Osteocyte (in vitro differentiated cells): ENCODE data around the gene UGT3A2. TPM values are rescaled to one million over a fixed set of nuclear protein-coding genes. Genes with fewer than 3 reads are reported as not detected.

ENCODE experiments used
- DNase-seq: peaks from one replicate; pipeline ENCODE4 v3.0.0; 2021; ENCODE audit warnings: mixed read lengths; ENCODE audit not compliant: unreplicated experiment; ENCODE audit errors: extremely low spot score
- H3K27ac Mint-ChIP-seq: one replicate; pipeline ENCODE4 v1.8.0; 2021; ENCODE audit warnings: mild to moderate bottlenecking, mixed read lengths; ENCODE audit not compliant: unreplicated experiment
- H3K27me3 Mint-ChIP-seq: one replicate; pipeline ENCODE4 v1.8.0; 2021; ENCODE audit warnings: mixed read lengths; ENCODE audit not compliant: unreplicated experiment
- H3K36me3 Mint-ChIP-seq: one replicate; pipeline ENCODE4 v1.8.0; 2021; ENCODE audit warnings: mixed read lengths; ENCODE audit not compliant: unreplicated experiment
- H3K4me1 Mint-ChIP-seq: one replicate; pipeline ENCODE4 v1.8.0; 2021; ENCODE audit warnings: mixed read lengths; ENCODE audit not compliant: unreplicated experiment
- H3K4me3 Mint-ChIP-seq: one replicate; pipeline ENCODE4 v1.8.0; 2021; ENCODE audit warnings: mild to moderate bottlenecking, moderate library complexity, mixed read lengths; ENCODE audit not compliant: unreplicated experiment
- H3K9me3 Mint-ChIP-seq: one replicate; pipeline ENCODE4 v1.8.0; 2021; ENCODE audit warnings: mixed read lengths; ENCODE audit not compliant: unreplicated experiment
- total RNA-seq: library from RNA; stranded (reverse); gene quantifications from 2 replicates; pipeline ENCODE4 v1.2.1, GENCODE V29; 2021
- TF ChIP-seq, protein P1 (sequence below): fragments of 200-600 bp; sonication (generic); IDR thresholded peaks from 2 replicates; pipeline ENCODE4 v1.5.0; 2021; ENCODE audit warnings: antibody characterized with exemption, mild to moderate bottlenecking, moderate library complexity

The UGT3A2 gene
- total RNA-seq, 1 donor from 2014 or later = not detected

DNA sequence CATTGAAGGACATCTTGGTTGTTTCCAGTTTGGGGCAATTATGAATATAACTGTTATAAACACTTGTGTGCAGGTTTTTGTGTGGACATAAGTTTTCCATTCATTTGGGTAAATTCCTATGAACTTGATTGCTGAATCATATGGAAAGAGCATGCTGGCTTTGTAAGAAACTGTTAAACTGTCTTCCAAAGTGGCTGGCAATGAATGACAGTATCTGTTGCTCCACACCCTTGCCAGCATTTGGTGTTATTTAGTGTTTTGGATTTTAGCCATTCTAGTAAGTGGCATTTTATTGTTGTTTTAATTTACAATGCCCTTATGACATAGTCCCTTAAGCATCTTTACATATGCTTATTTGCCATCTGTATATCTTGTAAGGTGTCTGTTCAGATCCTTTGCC is 29.8 kb upstream of the UGT3A2 start:
- Mint-ChIP-seq H3K4me3 (no peak overlapping the region), H3K9me3 (peaks cover 11% of the 10 kb centered on the region), H3K27me3 (peaks cover 4% of the 10 kb centered on the region), H3K36me3 (peaks cover 4% of the 10 kb centered on the region), H3K27ac (no peak overlapping the region), H3K4me1 (no peaks in the 10 kb centered on the region)
- TF ChIP-seq, protein P1, sequence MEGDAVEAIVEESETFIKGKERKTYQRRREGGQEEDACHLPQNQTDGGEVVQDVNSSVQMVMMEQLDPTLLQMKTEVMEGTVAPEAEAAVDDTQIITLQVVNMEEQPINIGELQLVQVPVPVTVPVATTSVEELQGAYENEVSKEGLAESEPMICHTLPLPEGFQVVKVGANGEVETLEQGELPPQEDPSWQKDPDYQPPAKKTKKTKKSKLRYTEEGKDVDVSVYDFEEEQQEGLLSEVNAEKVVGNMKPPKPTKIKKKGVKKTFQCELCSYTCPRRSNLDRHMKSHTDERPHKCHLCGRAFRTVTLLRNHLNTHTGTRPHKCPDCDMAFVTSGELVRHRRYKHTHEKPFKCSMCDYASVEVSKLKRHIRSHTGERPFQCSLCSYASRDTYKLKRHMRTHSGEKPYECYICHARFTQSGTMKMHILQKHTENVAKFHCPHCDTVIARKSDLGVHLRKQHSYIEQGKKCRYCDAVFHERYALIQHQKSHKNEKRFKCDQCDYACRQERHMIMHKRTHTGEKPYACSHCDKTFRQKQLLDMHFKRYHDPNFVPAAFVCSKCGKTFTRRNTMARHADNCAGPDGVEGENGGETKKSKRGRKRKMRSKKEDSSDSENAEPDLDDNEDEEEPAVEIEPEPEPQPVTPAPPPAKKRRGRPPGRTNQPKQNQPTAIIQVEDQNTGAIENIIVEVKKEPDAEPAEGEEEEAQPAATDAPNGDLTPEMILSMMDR = no peak
- no peak for DNase-seq

DNA sequence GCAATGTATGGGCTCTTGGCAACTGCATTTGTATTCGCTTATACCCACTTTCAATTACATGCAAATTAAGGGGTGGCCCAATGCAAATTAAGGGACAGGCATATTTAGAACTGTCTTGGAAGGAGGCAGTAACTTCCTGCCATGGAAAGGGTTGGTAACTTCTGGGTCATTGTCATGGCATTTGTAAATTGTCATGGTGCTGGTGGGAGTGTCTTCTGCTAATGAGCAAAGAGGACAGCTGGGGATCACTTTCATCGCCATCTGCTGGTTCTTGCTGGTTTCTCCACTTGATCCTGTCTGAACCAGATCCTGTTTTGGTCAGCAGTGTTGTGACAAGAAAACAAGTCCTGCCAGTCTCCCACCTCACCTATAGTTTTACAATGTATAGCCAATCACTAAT is 23.3 kb upstream of the UGT3A2 start:
- H3K4me1 Mint-ChIP-seq = no peaks in the 10 kb centered on the region
- H3K4me3 Mint-ChIP-seq = no peak overlapping the region
- H3K27me3 Mint-ChIP-seq = peaks cover 28% of the 10 kb centered on the region
- peaks cover 22% of the 10 kb centered on the region for H3K9me3 Mint-ChIP-seq
- TF ChIP-seq, protein P1 = peak; percentile 30
- H3K27ac Mint-ChIP-seq = no peak overlapping the region
- no peaks in the 10 kb centered on the region for H3K36me3 Mint-ChIP-seq
- DNase-seq = no peak

- Mint-ChIP-seq H3K27me3 (peaks cover 50% of the 10 kb centered on the region), H3K27ac (no peak overlapping the region), H3K36me3 (no peaks in the 10 kb centered on the region), H3K4me3 (no peak overlapping the region), H3K9me3 (no peaks in the 10 kb centered on the region), H3K4me1 (no peaks in the 10 kb centered on the region)
- no peak for DNase-seq
- TF ChIP-seq, protein P1 = peak; percentile 73
These were observed 12.6 kb upstream of the UGT3A2 start for GRCh38 chr5:36079200-36079781.

DNA sequence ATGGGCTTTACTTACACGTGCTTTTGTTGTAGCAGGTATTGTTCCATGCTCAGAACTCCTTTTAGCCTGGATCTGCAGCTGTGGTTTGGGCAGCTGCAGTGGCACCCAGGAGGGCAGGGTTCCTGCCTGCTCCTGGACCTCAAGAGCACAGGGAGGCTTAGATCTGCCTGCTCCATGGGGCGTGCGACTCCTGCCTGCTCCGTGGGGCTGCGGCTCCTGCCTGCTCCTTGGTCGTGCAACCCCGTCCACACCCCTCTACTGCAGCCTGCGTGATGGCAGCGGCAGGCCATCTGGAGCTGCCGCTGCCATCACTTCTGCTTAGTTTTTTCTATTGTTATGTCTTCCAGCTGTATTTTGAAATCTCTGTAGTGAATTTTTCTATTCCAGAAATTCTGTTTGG is 11.7 kb upstream of the UGT3A2 start:
- no peak for DNase-seq
- H3K4me1 Mint-ChIP-seq = no peaks in the 10 kb centered on the region
- H3K9me3 Mint-ChIP-seq = no peaks in the 10 kb centered on the region
- TF ChIP-seq, protein P1 = no peak
- no peaks in the 10 kb centered on the region for H3K36me3 Mint-ChIP-seq
- no peak overlapping the region for H3K27ac Mint-ChIP-seq
- peaks cover 47% of the 10 kb centered on the region for H3K27me3 Mint-ChIP-seq
- no peak overlapping the region for H3K4me3 Mint-ChIP-seq

GRCh38 chr5:36073595-36074216 is 7.0 kb upstream of the UGT3A2 start:
- Mint-ChIP-seq H3K9me3 (no peaks in the 10 kb centered on the region), H3K4me1 (no peaks in the 10 kb centered on the region), H3K27me3 (peaks cover 64% of the 10 kb centered on the region), H3K4me3 (no peak overlapping the region), H3K27ac (no peak overlapping the region), H3K36me3 (no peaks in the 10 kb centered on the region)
- TF ChIP-seq, protein P1 = no peak
- DNase-seq = no peak
